HG02970 (cell line): ENCODE results near the gene TBC1D32.
"Not testable (repeated sequence)": the region's sequence is repeated elsewhere in the genome, so short reads cannot be mapped to it uniquely, and the experiment has no call there.

Source experiments
- ATAC-seq: cut with Tn5 transposase; IDR thresholded peaks from one replicate; pipeline ENCODE4 v1.9.1; 2021; ENCODE audit warnings: mild to moderate bottlenecking, moderate library complexity, moderate number of reproducible peaks; ENCODE audit not compliant: unreplicated experiment, low FRiP score

Gene TBC1D32

DNA sequence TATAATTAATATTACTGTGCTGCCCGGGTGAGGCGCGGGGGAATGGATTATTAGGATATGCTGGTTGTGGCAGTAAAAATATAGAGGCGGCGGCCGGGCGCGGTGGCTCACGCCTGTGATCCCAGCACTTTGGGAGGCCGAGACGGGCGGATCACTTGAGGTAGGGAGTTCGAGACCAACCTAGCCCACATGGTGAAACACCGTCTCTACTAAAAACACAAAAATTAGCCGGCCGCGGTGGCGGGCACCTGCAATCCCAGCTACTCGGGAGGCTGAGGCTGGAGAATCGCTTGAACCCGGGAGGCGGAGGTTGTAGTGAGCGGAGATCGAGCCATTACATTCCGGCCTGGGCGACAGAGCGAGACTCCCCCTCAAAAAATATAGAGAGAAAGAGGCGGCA is 586 bp downstream of the TBC1D32 start:
- not testable (repeated sequence) for ATAC-seq

DNA sequence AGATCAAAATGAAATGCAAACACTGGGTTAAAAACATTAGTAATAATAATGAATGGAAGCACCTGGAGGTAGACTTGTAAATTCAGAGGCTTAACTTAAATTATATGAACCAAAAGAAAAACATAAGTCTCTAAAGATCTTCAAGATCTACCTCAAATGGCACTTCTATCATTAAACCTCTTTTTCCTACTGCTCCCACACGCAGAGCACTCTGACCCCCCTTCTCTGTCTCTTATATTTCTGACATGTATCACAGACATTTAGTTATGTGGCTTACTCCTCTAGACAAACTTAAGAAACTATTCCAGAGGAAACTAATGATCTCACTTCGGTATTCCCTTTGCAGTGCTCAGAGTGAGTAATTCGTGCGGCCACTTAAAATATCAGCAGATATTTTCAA is 1.1 kb downstream of the TBC1D32 start:
- no peak for ATAC-seq

DNA sequence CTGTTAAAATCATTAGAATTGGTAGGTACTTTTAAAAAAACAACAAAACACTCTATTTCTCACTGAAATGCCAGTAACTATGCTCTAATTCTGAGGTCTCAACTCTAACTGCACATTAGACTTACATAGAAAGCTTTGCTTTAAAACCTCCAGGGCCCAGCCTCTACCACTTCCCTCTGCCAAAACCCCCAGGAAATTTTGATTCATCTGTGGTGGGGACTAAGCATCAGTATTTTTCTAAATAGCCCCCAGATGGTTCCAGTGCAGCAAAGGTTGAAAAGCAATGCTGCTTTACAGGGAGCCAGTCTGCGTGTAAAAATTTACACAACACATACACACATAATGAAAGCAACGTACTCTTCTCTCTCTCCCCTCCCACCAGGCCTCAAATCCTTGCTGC is 3.8 kb downstream of the TBC1D32 start:
- no peak for ATAC-seq

DNA sequence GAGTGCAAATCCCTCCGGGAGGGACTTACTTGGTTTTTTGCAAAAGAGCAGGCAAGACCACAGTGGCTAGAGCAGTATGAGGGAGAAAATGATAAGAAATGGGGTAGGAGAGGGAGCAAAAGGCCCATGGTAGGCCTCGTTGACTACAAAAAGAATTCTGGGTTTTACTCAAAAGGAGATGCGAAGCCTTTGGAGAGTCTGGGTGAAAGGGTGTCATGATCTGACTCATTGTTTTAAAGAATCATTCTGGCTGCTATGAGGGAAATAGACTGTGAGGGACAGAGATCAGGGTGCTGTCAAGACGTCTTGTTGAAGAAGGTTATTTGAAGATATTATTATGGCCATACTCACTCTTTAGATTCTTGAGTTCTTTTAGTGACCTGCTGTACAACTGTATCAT is 13.0 kb downstream of the TBC1D32 start:
- no peak for ATAC-seq

DNA sequence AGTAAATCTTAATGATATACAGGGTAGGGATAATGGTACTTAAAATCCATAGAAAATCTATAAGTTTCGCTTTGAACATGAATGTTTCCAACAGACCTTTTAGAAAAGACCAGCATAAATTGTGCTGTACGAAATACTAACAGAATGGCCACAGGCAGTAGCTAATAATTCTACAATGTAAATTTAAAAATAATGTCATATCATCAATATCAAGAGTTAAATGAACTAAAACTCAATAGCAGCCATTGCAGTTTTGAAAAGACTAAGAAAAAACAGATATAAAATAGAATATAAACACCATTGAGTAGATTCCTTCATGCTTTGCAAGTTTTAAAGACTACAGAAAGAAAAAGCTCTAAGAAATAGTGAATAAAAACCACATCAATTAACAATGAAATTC is 14.7 kb downstream of the TBC1D32 start:
- no peak for ATAC-seq

DNA sequence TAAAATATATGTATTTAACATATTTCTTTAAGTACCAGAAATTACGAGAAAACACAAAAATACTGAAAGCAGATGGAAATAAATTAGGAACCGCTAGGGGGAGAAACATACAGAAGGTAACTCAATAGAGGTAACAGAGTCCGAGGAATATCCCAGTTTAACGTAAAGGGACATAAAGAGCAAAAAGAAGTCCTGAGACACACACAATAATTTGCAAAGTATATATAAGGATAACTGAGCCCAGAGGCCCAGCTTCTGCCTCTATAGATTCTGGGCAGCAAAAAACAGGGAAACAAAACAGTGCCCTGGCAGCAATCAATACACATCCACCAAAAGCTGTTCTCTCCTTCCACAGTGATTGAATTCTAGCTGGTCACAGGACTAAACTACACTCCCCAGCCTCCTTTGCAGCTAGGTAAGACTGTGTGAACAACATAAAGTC is 15.1 kb downstream of the TBC1D32 start:
- no peak for ATAC-seq

DNA sequence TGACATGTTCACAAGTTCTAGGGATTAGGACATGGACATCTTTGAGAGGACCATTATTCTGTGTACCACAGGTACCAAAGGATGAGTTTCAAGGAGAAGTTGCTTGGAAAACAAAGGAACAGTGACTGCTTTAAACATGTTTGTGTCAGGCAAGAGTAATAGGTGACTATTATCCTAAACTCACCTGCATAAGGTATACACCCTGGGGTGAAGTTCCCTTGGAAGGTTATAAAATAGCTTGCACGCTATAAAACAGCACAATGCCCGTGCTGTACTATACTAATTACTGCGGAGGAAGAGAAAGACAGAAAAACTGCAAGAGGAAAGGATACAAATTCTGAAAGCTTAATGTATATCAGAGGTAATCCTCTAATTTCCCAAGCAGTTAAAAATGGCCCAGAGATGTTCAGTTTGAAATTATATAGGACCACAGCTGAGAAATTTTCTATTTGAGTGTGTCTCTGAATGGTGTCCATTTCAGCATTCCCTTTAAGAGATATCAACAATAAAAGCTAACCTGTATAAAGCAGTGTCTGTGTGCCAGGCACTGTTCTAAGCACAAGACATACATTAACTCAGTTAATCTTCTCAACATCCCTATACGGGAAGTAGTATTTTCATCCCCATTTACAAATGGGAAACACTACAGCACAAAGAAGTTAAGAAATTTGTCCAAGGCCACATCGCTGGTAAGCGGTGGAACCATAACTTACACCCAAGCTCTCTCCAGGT is 19.7 kb downstream of the TBC1D32 start:
- ATAC-seq, result no peak

DNA sequence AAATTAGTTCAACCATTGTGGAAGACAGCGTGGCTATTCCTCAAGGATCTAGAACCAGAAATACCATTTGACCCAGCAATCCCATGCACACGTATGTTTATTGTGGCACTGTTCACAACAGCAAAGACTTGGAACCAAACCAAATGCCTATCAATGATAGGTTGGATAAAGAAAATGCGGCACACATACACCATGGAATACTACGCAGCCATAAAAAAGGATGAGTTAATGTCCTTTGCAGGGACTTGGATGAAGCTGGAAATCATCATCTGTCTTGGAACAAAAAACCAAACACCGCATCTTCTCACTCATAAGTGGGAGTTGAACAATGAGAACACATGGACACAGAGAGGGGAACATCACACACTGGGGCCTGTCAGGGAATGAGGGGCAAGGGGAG is 22.5 kb downstream of the TBC1D32 start:
- ATAC-seq, result not testable (repeated sequence)

DNA sequence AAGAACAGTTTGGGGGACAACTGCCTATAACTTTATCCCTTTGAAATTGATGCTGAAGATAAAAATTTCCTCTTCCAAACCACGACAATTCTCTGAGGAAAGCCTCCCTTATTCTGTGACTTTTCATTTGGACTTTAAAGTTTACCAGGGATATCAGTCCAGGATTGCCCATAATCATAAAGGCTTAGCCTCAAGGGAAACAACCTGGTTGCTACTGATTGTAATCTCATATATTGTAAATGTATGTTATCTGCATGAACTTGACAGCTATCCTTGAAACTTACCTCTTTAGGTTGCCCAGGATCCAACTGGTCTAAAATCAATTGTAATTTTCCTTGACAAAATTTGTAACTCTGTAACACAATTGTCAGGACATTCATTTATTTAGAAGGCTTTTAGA is 23.8 kb downstream of the TBC1D32 start:
- no peak for ATAC-seq

DNA sequence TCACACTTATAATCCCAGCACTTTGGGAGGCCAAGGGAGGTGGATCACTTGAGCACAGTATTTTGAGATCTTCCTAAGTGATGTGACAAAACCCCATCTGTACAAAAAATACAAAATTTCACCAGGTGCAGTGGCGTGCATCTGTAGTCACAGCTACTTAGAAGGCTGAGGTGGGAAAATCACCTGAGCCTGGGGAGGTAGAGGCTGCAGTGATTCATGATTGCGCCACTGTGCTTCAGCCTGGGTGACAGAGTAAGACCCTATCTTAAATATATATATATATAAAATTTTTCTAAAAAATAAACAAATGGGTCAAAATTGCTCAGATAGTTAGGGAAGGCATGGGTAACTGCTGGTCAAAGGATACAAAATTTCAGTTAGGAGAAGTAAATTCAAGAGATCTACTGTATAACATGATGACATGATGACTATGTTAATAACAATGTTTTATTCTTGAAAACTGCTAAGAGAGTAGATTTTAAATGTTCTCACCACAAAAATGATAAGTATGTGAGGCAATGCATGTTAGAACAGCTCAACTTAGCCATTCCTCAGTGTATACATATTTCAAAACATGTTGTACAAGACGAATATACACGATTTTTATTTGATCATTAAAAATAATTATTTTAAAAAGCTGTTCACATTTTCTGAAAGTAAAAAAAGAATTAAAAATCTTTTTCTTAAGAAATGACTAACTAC is 24.4 kb downstream of the TBC1D32 start:
- no peak for ATAC-seq

DNA sequence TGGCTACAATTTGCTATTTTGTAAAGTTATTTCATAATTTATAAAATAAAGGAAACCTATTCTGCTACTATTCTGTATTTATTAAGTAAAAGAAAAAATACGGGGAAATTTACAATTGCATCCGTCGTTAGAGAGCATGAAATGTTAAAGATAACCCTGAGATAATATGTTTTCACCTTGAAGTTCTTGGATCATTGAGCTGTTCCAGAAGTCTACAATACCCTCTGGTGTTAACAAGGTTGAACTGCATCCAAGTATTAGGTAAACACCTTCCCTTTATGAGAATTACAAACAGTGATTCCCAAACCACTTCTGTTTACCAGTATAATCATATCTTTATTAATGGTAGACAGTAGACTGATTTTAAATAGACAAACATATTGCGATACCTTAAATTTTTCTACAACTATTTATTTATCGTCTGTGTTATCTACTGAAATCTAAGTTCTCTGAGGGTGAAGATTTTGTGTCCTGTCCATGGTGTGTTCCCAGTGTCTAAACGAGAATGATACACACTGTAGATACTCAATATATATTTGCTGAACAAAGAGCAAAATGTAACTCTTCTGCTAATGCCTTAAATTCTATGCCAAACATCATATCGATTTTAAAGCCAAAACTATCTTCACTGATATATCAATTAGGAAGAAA is 28.2 kb downstream of the TBC1D32 start:
- peak; percentile 86 for ATAC-seq

DNA sequence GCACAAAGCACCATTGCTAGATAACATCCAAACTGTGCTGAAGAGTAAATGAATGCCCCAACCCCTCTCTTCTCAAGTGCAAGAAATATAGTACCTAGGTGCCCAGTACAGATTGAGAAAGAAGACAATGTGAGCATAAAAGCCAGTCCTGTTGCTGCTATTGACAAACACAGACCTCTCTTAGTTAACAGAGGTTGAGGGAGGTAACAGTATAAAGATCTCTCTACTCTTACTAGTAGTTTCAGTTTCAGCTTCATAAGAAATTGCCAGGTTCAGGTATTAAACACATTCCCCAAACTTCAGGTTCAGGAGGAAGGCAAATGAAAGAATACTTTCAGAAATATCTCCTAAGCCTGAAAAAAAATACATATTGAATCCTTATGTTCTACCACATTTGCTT is 31.4 kb downstream of the TBC1D32 start:
- no peak for ATAC-seq

DNA sequence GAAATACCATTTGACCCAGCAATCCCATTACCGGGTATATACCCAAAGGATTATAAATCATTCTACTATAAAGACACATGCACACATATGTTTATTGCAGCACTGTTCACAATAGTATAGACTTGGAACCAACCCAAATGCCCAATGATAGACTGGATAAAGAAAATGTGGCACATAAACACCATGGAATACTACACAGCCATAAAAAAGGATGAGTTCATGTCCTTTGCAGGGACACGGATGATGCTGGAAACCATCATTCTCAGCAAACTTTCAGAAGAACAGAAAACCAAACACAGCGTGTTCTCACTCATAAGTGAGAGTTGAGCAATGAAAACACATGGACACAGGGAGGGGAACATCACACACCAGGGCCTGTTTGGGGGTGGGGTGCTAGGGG is 33.1 kb downstream of the TBC1D32 start:
- not testable (repeated sequence) for ATAC-seq

DNA sequence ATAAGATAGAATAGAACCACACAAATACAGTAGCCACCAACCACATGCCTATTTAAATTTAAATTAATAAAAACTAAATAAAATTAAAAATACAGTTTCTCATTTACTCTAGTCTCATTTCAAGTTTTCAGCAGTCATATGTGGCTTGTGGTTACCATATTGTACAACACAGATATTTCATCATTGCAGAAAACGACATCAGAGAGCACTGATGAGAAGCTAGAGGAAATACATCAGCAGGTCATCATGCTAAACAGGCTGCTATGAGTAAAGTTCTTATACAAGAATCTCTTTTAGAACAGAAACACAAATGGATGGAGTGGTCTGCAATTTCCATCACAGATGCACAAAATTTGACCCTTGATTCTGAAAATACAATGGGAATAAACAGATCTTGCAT is 36.6 kb downstream of the TBC1D32 start:
- no peak for ATAC-seq

DNA sequence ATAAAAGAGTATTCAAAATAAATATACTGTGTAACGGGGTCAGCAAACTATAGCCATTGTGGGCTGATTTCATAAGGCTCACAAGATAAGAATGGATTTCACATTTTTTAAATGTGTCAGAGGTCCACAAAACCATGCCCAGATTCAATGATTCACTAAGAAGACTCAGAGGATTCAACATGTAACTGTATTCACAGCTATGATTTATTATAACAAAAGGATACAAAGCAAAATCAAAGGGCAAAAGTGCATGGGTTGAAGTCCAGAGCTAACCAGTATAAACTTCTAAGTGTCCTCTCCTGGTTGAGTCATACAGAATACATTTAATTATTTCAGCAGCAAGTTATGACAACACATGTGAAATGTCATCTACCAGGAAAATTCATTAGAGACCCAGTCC is 49.2 kb downstream of the TBC1D32 start:
- no peak for ATAC-seq

DNA sequence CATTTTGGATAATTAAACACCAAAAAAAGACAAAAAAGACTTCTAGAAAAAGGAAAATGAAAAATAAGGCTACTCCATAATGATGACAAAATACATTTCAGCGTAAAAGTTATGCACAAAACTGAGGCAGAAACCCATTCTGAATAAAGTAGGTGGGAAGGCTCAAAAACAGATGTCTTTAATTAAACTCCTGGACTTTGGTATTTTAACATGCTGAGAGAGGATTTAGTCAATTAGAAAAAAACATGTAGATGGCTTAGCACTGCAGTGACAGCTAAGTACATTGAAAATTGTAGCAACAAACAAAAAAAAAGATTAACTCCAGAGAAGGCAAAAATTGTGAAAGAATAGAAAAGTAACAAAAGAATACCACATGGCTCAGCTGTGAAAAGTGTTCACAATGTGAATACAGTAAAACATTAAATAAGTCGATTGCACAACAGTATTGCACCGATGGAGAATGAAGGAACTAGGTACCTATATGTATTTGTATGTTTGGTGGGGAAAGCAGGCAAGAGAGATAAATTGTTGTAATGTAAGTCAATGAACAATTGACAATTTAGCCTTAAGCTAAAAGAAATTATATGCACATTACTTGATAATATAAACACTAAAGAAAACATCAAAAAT is 59.5 kb downstream of the TBC1D32 start:
- ATAC-seq, result no peak

DNA sequence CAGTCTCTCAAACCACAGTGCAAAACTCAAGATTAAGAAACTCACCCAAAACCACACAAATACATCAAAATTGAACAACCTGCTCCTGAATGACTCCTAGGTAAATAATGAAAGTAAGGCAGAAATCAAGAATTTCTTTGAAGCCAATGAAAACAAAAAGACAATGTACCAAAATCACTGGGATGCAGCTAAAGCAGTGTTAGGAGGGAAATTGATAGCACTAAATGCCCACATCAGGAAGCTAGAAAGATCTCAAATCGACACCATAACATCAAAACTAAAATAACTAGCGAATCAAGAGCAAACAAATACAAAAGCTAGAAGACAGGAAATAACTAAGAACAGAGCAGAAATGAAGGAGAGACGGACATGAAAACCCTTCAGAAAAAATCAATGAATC is 70.5 kb downstream of the TBC1D32 start:
- ATAC-seq, result no peak

DNA sequence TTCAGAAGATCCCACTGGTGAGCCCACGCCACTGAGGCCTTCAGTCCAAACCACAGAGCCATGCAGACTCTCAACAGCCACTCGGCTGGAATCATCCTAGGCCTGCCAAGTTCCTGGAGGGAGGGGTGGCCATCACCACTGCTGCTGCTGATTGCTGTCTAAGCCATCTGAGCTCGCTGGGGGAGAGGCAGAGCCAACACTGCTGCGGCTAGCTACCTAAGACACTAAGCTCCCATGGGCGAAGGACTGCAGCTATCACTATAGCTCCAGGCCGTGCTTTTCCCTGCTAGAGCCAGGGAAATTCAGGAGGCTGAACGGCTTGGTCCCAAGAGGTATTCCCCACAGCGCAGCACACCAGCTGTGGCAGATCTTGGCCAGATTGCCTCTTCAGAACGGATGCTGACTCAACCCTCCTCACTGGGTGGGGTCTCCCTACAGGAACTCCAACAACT is 73.6 kb downstream of the TBC1D32 start:
- no peak for ATAC-seq

DNA sequence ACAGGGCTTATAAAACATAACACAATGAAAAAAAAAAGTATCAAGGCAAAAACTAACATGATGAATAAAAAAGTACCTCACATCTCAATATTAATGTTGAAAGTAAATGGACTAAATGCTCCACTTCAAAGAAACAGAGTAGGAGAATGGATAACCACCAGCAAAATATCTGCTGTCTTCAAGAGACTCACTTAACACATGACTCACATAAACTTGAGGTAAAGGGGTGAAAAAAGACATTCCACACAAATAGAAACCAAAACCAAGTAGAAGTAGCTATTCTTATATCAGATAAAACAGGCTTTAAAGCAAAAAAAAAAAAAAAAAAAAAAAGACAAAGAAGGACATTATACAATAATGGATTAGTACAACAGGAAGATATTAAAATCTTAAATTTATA is 86.9 kb downstream of the TBC1D32 start:
- ATAC-seq, result no peak

DNA sequence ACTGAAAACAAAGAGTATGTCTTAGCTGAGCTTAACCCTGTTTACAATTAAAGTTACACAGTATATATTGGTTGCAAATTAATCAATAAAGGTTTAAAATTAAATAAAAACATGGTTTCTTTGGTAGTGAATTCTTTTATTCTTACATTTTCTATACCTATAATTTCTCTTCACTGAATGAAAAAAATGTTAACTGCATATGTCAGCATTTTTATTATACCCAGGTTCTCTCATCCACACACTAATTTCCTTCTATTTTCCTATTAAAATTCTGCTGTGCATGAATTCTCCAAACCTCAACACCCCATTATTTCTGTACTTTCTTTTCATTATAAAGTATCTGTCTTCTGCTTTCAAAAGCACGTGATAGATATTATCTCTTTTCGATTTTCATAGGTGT is 91.9 kb downstream of the TBC1D32 start:
- no peak for ATAC-seq

DNA sequence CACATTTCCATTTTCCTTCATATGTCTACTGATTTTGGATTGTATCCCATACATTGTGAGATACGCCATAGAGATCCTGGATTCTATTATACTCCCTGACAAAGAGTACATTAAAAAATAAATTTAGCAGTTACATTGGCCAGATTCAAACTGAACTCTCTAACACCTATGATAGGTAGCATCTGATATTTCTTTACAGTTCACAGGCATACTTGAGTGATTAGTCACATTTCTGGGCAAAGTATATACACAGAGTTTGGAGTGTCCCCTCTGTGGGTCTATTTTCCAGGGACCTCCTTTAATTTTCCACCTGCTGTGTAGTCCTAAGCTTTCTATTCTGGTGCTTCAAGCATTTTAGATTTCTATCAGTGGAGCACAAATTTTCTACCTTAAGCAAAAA is 96.4 kb downstream of the TBC1D32 start:
- no peak for ATAC-seq
